Smooth muscle cell of the brain vasculature (primary cell): ENCODE measurements around the gene ABCC5.
"Not testable (repeated sequence)": the region's sequence is repeated elsewhere in the genome, so short reads cannot be mapped to it uniquely, and the experiment has no call there.

ENCODE experiments used
- DNase-seq: peaks from one replicate; pipeline ENCODE4 v3.0.0-alpha.2; 2012; ENCODE audit warnings: low read depth, low spot score

ABCC5 gene

DNA sequence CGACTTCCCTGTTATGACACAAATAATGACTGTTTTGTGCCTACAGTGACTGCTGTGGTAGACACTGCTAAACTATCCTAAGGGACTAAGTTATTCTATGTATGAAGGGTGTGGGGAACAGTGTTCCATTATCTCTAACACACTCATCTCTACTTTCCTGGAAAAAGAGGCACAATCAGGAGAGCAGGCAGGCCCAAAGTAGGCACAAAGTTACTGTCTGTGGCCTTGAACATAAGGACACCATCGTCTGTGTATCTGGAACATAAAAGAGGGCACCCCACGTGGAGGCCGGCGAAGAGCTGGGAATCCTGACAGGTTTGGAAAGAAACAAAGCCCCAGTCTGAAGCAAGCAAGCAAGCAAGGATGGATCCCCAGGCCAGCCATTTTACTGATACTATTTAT lies 1.5 kb downstream of the ABCC5 start:
- no peak for DNase-seq

DNA sequence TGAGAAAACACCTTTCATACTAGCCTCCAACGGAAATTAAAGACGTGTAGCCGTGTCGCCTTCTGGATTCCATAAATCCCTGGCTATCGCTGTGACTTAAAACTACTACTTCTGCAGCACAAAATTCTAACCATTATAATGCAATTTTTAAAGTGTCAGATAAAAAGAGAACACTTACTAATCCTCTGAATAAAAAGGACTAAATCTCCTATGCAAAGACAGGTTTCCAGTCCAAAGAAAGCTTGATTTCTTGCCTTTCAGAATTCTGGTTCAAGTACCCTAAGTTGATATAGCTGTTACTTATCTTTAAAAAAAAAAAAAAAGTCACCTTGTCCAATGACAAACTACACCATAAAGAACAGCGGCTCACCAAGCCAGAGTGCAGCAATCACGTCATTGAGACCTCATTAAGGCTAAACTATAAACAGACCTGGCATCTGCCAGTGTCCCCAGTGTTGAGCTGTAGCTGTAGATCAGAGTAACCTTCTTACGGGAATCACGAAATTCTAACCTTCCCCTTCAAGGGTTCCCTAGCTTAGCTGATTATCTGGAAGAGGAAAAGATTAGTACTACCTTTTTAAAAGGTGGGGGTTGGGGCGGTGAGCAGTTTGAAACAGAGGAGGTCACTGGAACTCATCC lies 2.2 kb downstream of the ABCC5 start:
- DNase-seq = no peak

DNA sequence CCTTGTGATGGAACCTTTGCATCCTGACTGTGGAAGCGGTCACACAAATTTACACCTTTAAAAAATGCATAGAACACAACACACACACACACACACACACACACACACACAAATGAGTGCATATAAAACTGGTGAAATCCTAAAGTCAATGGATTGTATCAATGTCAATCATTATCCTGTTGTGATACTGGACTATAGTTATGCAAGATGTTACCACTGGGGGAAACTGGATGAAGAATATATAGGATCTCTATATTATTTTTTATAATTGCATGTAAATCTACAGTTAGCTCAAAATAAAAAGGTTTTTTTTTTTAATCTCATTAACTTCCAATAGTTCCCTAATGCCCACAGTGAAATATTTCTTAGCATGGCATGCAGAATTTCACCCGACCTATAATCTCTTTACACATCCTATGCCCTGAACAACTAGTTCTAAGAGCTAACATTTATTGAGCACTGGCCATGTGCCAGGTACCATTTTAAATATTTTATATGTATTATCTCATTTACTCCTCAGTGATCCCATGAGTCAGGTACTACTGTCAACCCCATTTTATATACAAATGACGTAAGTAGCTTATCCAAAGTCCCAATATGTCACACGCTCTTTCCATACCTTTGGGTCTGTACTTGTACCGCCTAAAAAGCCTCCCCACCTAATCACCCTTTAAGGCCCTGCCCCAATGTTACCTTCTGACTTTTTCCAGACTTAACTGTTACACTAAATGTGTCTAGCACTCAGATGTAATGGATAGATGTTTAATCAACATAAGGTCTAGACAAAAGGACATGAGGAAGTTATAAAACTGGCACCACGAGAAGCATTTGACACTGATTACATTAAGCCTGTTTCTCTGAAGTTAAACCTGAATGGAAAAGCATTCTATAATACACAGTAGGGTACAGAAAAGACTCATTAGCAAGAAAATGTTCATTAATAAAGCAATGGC lies 5.5 kb downstream of the ABCC5 start:
- DNase-seq = no peak

DNA sequence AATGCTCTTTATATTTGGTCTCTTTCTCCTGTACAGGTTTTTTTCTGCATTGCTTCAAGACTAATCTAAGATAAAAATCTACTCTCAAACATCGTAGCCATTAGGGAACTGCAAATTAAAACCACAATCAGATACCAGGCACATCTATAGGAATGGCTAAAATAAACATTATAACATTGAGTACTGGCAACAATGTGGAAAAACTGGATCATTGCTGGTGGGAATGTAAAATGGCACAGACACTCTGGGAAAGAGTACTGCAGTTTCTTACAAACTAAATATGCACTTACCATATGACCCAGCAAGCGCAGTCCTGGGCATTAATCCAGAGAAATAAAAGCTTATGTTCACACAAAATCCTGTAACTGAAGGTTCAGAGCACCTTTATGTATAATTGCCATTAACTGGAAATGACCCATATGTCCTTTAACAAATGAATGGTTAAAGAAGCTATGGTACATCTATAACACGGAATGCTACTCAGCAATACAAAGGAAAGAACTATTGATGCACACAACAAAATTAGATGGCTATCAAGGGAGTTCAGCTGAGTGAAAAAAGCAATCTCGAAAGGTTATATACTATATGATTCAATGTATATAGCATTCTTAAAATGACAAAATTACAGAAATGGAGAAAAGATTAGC lies 6.3 kb downstream of the ABCC5 start:
- no peak for DNase-seq

DNA sequence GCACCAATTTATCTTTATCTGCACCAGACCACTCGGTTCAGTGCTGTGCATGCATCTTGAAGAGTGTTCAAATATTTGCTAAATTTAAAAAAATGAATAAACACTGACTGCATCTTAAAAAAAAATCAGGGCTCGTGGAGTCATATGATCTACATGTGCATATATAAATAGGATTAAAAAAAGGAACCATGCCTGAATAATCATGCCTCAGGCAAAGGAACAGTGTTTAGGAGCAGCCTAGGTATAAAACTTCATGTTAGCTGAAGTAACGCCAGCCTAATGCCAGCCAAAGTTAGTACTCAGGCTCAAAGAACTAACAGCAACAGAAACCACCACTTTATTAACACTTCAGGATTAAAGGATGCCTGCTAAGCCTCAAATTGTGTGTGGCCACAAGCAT lies 9.5 kb downstream of the ABCC5 start:
- no peak for DNase-seq

DNA sequence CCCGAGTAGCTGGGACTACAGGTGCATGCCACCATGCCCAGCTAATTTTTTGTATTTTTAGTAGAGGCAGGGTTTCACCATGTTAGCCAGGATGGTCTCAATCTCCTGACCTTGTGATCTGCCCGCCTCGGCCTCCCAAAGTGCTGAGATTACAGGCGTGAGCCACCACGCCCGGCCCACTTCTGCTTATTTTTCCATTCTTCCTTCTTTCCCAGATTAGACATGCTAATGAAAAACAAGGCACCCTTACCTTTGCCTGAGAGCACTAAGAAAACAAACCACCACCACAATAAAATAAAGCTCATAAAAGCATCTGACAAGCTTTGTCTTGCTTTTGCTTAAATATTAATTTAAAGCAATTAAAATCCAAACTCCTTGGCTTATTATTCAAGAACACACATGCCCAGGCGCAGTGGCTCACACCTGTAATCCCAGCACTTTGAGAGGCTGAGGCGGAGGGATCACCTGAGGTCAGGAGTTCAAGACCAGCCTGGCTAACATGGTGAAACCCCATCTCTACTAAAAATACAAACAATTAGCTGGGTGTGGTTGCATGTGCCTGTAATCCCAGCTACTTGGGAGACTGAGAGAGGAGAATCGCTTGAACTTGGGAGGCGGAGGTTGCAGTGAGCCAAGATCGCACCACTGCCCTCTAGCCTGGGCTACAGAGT lies 10.4 kb downstream of the ABCC5 start:
- DNase-seq = not testable (repeated sequence)

DNA sequence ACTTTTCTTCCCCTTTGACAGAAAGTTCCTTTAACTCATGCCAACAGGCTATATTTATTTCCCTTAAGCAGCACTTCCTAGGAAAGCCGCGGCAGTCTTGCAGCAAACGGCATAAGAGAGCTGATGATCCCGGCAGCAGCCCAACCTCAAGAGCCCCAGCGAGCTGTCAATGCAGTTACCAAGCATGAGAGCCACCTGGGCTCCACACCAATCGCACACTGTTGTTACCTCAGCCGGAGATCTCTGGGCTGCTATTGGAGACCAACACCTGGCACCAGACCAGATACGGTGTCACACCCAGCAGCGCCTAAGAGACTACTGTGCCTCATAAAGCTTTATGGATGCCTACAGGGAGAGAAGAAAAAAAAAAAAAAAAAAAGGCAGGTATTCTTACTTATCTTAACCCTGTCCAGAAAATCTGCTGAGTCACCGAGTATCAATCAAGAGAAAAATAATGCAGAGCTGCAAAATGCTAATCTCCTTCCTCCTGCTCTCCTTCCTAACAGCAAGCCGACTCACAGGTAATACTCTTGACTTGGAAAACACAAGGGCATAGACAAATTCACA lies 11.7 kb downstream of the ABCC5 start:
- DNase-seq = no peak

DNA sequence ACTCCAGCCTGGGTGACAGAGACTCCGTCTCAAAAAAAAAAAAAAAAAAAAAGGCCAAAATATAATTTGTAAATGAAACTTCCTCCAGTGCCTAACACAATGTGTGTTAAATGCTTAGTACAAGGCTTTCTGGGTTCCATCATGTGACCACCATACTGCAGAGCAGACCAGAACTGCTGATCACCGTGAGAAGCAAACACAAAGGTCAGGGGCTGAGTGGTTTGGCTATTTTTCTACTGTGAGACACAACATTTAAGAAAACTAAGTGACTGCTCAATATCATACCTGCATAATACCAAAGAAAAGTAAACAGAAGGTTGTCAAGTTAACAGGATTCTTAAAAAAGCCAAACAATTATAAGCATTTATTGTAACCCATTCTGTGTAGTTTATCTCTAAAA lies 13.2 kb downstream of the ABCC5 start:
- no peak for DNase-seq

DNA sequence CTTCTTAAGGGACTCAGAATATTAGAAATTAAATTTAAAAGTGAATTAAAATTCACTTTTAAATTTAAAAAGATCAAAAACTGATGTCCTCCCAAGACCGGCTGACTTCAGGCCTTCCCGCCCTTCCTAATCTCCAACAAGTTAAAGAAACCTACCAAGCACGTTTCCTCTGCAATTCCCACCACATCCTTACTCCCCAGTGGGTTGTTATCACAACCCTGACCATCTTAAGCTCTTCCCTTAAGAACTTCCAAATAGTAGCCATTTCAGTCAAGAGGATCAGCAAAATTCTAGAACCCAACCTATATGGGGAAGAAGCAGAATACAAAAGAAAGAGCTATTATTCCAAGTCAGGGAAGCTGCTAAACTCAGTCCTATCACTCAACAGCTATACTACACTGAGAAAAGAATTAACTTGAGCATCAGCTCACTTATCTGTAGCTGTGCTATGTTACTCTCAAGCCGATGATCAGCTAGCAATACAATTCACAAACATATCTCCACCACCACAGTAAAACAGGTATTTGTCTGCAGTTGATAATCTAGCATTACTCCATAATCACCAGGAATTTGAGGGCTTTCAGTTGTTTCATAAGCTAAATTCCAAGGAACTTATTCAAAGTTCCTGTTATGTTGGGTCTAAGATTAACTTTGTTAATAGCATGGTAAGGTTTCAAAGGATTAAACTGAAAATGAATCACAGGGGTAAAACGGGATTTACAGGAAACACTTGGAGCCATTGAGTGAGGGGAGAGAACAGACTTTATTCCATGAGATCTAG lies 14.3 kb downstream of the ABCC5 start:
- DNase-seq = no peak

DNA sequence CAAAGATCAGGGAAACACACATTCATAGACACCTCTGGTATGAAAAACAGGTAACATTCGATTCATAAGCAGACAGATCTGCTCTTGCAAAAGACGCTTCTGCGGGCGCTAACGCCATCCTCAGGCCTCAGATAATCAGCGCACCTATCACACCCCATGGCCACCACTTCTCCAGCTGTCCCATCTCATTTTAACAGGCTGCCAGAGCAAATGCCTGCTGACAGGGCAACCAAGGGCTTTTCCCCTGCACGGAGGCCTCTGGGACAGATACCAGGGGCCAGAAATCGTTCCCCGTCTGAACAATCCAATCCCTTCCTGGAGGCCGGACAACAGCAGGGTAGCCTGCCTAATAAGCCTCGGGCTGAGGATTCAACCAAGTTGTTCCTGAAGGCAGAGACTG lies 15.2 kb downstream of the ABCC5 start:
- DNase-seq = no peak

DNA sequence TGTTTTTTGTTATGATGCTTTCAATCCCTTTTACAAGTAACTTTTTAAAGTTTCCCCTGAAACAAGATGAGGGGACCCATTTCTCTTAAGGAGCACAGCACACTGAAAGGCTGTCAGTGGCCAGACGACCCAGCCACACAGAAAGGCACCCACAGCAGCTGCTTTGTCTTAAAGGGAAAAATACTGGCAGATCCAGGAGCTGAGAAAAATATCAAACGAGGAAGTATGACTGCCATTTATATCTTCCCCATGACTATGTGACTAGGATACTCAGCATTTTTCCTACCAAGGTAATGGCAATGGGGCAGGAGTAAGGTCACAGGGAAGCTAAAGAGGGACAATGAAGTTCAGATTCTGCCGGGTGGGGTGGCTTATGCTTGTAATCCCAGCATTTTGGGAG lies 15.9 kb downstream of the ABCC5 start:
- DNase-seq = no peak

DNA sequence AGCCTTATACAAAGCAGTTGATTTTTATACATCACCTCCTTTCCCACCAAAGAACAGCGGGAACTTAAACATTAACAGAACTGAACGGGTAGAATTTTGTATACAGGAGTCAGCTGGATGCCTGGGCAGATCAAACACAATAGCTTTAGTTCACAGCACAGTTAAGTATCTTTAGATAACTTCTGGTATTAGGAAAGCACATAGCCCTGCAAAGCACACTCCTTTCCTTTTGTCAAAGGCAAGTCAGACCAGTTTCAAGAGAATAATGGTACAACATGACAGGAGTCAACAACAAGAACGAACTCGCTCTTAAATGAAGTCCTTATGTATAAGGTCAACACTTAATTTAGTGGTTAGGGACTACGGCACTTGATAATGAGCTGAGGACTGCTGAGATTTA lies 26.3 kb downstream of the ABCC5 start:
- no peak for DNase-seq

DNA sequence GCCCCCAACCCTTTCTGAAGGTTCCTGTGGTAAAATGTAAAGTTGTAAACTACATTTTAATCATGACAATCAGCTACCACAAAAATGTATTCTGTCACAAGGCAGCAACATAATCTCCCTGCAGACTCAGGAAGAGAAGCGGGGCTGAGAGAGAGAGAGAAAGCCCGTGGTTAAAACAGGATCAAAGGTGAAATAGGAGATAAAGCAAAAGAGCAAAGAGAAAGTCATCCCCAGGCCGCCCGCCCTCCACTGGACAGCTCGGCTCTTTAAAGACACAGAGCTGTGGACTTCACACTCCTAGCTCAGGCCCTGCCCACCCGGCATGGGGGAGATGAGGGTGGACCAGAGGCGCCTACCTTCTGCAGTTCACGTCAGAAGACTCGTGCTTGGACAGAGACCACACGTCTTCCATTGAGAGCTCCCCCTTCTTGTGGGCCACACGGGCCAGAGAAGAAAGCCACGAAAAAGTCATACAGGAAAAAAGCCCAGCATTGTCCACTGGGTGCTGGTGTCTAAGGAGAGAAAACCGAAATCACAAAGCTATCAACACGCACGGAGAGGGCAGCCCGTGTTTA lies 29.4 kb downstream of the ABCC5 start:
- DNase-seq = no peak

DNA sequence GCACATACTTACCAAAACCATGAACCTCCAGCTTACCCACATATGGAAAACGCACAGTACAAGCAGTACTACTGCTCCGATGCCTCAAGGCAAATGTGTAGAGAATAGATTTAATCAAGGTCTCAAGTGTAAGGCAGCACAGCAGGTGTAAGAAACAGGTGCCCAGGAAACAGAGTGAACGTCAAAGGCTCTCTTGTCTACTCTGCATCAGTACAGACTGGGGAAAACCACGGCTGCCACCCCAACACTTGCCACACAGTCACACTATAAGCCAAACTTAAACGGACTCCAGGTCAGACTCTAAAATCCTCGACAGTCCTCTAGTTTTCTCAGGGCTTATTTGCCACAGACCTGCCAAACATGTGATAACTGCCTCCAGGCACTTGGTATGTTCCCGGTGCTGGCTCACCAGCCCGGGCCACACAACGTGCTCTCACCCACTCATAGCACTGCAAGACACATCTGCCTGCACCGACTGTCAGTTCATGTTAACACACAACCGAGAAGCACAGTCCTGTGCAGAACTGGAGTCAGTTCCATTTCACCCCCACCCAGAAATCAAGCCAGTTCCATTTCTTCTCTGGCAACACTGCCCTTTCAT lies 30.6 kb downstream of the ABCC5 start:
- DNase-seq = no peak

DNA sequence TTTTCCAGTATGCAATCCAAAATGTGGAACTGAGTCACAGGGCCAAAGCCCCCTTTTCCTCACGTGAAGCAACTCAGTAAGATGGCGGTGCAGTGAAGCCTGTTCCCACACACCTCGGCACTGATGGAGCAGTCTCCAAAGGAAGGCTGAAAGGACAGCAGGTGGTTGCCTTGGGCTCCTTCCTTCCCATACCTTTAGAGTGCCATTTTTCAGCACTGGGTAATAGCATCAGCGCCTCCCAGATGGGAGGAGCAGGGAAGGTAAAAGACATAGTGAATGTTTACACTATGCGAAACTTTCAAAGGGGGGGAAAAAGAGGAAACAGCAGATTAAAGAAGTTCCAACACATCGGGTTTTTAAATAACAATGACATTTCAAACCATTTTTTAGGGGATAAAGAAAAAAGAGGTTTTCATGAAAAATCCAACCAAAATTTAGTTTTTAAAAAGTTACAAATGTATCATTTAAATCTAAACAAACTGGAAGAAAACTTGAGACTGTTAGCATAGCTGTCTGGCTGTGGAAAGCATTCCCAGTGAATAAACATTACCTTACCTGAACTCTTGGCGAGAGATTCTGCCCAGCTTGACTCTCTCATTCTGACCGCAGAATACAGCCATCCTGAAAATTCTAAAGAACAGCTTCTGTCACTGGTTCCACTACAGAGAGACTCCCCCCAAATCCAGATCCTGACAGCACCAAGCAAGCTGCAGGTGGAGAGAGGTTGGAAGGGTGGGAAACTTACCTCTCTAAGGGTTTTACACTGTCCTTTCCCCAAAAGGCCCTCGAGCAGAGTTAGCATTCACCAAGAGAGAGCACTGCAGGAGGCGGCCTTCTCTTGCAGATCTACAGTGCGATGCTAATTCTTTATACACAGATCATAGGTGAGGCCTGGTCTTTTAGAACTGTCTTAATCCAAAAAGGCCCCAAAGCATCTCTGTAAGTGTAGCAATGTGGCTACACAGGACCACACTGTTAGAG lies 32.6 kb downstream of the ABCC5 start:
- DNase-seq = no peak

DNA sequence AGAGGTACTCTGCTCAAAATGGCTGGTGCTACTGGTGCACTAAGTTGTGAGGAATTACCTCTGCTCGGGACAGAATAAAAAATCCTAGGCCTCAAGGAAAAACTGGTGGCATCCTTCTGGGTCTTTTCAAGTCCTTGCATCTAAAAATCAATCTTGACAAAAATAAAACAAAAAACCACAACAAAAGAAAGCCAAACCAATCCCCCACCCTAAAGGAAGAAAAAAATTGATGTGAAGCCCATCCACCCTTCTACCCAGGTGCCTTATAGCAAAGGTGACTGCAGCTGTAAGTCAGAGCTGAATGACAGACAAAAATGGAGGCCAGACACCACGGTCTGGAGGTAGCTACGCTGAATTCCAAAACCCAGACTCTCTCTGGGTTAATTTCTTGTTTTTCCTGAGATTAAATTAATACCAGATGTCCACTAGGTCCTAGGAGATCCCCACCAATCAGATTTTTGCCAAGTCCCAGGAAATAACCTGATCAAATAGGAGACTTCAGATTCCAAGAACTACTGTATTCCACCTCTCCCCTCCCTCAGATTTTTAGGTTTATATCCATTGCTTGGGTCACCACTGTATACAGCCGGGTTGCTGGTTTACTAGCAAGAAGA lies 33.5 kb downstream of the ABCC5 start:
- no peak for DNase-seq

DNA sequence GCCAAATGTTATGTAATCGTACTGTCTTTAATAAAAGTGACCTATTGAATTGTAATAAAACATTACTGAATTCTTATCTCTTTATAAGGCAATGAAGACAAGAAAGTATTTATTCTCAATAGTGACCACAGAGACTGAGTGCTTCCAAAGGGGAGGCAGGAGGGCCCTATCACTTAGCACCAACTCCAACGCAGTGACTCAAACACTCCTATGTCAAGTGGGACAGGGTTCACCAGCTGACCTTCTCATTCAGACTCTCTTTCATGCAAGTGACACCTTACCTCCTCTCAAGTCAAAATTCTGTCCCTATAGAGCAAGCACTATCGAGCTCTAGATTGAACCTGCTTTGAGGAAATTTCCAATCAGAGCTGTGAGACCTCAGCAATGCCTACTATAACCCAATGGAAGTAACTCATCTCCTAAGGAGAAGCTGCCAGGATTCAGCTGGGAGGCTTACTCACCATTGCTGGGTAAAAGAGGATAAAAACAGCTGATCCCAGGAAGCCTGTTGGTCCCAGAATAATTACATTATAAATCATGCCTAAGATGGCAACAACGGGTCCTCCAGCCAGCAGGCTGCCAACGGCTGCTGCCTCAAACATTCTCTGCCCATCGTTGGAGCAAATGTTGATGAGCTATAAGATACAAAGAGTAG lies 35.6 kb downstream of the ABCC5 start:
- DNase-seq = no peak

DNA sequence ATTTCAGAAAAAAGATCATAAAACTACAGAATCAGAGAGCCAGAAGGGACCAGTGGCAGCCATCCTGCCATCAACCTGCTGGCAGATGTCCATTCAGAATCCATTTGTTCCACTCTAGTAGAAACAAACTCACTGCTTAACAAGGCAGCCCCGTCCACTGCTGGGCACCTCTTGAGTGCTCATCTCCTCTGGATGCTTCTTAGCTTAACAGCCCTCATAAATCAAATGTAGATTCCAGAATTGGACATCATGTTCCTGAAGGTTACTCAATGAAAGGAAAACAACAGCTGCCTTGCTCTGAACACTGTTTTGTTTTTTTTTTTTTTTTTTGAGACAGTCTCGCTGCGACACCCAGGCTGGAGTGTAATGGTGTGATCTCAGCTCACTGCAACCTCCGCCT lies 37.3 kb downstream of the ABCC5 start:
- DNase-seq = no peak
